HG02884 (cell line): ENCODE data around the gene WDR7.

ENCODE experiments used
- ATAC-seq: cut with Tn5 transposase; IDR thresholded peaks from one replicate; pipeline ENCODE4 v1.9.1; 2021; ENCODE audit warnings: mild to moderate bottlenecking, moderate library complexity; ENCODE audit not compliant: unreplicated experiment

The WDR7 gene

DNA sequence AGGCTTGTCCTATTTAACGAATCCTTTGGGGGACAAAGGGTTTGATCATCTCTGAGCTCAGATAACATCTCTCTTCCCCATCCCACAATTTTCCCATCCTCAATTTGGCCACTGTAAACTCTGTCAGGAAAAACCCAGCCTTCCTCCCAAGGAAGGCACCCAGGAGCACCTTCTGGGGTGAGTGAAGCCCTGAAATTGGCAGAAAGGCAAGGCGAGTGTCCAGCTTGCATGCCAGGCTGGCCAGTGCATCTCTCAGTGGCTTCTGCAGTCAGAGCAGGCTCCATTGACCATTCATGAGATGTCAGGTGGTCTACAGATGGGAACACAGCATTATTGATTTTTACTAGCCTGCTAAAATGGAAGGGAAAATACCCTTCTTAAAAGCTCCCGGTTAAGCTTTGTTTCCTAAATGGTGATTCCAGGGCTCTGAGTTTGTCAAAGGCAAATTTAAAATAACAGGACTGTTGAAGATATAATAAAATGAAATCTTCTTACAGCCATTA, 412.5 kb downstream of the WDR7 start:
- ATAC-seq: no peak

DNA sequence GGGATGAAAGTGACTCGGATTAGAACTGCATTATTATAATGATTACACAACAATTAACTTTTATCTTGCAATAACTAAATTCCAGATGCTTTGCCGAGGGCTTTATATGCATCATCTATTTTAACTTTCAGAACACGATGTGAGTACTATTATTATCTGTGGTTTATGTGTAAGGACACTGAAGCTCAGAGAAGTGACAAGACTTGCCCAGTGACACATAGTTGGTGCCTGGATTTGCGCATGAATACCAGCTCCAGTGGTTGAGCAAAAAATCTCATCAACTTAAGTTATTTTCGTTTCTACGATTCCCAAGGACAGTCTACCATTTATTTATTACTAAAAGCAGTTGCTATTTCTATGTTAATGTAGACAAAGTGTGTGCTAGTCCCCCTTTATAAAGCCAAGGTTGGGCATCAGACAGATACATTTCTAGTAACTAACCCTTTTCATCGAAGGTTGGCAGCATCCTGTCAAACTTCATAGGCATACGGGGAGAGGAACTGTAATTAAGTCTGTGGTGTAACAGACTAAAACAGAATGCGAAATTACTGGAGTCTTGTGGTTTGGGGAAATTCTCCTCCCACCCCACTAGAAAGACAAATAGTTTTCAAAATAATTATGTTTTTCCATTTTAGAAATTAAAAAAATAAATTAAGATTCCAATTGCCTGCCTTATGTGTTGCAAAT, 422.5 kb downstream of the WDR7 start:
- ATAC-seq: no peak

DNA sequence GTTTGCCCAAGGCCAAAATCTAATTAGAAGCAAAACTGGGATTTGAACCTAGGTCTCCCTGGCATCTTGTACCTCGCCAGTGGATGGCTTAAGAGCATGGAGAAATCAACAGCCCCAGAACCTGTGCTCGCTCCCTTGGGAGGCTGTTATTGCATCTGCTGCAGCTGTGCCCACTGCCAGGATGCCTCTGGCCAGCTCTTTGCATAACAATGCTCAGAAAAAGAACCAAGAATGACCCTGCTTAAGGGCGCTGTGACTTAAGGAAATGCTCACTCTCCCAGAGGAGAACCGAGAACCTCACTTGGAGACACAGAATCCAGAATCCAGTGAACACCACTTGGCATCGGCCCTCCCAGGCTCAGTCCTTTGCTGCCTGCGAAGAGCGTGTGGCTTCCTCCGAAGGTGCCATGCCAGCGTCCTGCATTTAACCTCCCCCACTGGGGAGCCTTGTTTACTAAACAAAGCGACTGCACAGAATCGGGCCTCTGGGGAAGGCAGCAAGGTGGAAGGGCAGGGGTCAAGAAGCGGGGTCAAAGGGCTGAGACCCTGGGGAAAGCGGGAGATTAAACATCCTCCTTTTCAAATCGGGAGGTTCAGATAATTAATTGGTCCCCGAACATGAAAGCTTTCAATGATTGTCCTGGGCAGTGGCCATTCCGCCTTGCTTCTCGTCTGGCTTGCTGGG, 424.7 kb downstream of the WDR7 start:
- no peak for ATAC-seq

DNA sequence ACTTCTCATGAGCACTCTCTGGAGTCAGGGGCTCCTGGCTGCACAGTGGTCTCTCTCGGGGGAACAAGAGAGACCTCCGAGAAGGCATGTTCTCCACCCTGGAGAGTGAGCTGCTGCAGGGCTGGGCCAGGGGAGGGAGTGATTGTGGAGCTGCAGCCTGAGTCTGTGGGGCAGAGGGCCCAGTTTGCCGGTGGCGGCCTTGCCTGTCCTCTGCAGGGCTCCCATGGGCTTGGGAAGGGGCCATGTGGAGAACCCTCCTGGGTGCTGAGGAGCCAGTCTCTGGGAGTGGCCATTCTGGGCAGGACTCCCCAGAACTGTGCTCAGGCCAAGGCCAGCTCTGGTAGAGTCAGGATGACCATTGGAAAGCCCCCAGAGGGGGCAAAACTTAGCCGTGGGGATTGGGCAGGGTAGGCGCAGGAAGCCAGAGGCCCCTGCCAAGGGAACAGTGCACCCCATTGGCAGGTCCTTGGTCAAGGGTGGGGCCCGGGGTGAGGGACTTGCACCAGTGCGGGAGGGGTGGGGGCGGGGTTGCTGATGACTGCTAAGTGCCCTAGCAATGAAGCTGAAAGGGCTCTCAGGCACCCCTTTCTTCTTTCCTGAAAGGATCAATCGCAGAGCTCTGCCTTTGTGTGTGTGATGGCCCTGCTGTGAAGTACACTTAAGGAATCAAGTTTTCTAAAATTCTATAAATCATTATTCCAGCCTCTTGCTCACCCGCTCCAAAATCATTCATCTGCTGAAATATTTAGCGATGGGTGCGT, 426.0 kb downstream of the WDR7 start:
- ATAC-seq: peak; percentile 2

DNA sequence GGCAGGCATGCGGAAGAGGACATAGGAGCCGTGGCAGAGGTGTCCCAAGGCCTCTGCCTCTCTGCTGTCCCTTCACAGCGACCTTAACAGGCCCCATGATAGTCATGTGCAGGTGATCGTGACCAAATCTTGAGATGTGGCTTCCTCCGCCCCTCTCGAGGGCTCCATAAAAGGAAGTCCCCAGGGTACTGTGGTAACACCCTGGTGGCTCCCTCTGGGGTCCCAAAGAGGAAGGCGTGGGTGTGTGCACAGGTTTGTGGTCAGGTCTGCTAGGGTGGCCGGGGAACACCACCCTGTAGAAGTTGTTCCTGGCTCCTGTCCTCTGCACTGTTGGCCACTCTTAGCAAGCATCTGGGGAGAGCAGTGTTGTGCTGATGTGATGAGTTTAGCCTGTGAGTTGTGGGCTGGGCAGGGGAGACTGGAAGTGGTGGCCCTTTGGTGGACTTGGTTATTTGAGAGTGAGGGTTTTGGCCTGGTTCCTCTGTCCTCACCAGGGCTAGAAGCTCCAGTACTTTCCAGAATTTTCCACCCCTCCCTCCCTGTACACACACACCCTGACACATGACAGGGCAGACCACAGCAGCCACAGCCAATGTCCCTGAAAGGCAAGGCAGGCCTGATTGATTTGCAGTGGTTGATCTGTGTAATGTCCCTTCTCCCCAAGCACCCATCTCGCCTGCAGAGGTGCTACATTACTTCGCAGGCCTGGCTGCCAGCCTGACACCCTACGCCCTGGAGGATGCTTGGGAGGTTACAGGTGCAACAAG, 426.8 kb downstream of the WDR7 start:
- ATAC-seq: peak; percentile 88

DNA sequence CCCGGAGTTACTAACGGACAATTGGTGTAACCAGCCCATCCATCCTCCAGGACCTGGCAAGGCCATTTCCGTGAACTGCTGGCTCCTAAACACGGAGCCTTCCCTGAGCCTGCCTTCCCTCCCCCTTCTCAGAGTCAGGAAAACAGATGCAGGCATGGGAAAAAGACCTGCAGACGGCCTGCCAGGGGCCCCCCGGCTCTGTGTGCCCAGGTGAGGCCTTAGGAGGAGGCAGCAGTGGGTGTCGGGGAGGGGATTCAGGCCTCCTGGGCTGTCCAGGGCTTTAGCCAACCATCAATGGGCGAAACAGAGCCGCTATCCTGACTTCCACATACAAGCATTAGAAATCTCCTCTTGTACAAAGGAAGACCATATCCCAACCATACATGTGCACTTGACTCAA, 427.5 kb downstream of the WDR7 start:
- ATAC-seq: no peak

DNA sequence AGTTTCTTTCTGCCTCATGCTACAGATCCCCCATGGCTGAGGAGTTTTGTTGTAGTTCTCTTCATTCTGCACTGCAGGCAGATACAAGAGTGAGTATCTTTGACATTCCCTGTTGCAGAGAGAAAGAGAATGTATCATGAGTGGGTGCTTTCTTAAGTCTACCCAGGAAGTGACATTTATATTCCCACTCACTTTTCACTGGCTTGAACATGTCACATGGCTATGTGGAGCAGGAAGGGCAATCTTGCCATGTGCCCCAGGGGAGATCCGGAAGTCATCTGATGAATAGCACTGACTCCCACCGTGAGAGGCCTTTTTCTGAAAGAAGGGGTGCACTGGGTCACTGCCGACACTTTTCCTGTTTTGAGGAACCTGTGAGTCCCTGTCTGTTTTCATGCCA, 429.3 kb downstream of the WDR7 start:
- no peak for ATAC-seq

DNA sequence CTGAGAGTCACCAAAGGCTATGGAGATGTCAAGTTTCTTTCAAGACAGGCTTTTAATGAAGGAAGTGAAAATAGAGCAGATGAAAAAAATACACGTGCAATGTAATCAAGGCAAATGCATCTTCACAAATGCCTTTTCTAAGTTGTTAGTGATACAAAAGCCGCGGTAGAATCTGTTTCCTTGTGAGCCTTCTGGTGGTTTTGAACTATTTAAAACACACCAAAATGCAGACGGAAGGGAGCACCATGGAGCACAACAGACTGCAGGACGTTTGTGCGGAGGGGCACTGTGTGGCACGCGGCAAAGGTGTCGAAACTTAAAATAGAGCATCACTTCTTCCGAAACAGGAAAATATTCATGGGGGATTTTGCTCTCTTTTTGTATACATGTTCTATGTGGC, 430.7 kb downstream of the WDR7 start:
- ATAC-seq: no peak

DNA sequence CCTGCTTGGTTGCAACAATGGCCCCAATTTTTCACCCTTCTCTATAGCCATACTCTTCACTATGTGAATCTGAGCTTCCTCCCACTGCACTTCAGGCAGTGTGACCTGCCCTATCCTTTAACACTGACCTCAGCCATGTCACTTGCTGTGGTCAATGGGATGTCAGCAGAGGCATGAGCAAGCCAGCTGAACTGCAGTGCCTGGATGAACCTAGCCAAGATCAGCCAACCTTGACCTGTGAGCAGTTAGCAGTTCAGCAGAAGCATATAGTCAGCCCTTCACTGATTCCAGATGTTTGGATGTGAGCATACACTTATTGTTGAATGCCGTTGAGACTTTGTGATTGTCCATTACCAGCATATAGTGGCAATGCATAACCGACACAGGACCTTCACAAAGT, 432.3 kb downstream of the WDR7 start:
- no peak for ATAC-seq

DNA sequence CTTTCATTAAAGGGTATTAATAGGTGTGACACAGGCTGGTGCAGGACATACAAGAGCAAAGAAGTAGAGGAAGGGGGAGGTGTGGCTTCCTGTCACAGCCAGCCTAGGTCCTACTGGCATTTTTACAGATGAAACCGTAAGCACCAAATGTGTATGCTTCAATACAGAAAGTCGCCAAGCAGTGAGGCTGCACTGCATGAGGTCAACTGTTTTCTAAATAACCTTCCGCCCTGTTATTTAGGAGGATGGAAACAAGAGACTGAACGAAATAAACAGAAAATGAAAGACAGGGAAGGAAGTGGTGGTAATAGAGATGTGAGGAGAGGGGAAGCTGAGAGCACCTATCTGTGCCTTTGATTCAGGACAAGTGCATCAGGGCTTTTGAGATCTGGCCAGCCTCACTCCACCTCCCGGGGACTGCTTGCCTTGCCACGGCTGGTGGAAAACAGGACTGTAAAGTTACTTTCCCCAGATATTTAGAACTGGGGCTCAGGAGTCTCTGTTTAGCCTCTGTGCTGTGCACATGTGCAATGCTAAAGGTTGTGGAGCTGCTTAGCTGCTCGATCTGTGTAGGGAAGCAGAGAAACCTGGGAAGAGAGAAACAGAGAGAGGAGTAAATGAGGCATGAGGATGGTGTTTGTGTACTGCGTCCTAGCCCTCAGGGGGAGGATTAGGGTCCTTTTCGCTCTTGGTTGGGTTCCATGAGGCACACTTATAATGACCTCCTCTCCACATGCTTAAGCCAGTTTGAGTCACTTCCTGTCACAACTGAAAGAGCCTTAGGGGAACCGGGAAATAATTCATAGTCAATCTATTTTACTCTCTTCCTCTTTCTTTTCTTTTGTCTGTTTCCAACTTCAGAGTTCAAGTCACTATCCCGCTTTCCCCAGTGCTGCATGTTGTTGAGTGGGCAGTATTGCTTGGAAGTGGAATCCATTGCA, 433.4 kb downstream of the WDR7 start:
- peak; percentile 63 for ATAC-seq

DNA sequence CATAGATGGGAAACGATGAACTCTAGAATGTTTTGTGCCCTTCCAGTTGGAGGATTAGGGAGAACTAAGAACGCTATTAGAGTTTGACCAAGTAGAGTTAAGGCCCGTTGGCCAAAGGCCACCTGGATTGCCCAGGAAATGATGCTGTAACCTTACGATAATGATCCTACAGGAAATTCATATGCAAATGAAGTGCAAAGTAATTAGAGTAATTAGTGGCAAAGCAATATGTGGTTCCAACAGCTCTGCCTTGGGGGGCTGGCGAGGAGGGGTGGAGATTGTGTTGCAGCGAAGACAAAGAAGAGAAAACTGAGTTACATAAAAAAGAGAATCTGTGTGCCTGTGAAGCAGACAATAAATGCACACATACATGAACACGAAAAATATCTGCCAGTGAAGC, 434.2 kb downstream of the WDR7 start:
- ATAC-seq: no peak

DNA sequence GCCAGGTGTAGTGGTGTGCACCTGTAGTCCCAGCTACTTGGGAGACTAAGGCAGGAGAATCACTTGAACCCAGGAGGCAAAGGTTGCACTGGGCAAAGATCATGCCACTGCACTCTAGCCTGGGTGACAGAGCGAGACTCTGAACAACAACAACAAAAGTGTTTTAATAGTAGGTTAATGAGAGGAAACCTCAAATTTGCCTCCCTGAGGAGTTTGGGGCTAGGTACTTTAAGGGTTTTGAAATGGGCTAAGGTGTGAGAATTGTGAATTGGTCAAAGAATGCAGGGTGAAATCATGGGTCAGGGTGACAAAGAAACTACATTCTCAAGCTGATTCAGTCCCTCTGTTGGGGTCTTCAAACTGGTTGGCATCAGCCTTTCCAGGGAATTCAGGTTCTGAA, 435.0 kb downstream of the WDR7 start:
- no peak for ATAC-seq
